K562 (cell line): Measurements from ENCODE around the gene ZNF761. TPM values are rescaled to one million over a fixed set of nuclear protein-coding genes. Genes with fewer than 3 reads are reported as not detected.
A peak's percentile ranks its signal among the peaks of the same experiment; 100 is the strongest.

Source experiments
- ATF4 ChIP-seq: fragments of 450-650 bp; formaldehyde crosslinking; IDR thresholded peaks from 2 replicates; pipeline ENCODE4 v1.4.0; 2022; ENCODE audit warnings: mild to moderate bottlenecking, moderate library complexity
- BCOR ChIP-seq: fragments of 450-650 bp; IDR thresholded peaks from 2 replicates; pipeline ENCODE4 v1.6.1; 2016
- ELF4 ChIP-seq: fragments of 450-650 bp; formaldehyde crosslinking; IDR thresholded peaks from 2 replicates; pipeline ENCODE4 v1.4.0; 2022; ENCODE audit warnings: missing genetic modification characterization
- ESRRA ChIP-seq: fragments of 450-650 bp; IDR thresholded peaks from 2 replicates; pipeline ENCODE4 v1.6.1; 2014; ENCODE audit warnings: low read depth, mild to moderate bottlenecking, moderate library complexity, borderline replicate concordance
- ETS2 ChIP-seq: IDR thresholded peaks from 2 replicates; pipeline ENCODE4 v1.6.1; 2016; ENCODE audit warnings: borderline replicate concordance, missing genetic modification characterization, mild to moderate bottlenecking, moderate library complexity, missing compliant biosample characterization; ENCODE audit not compliant: poor library complexity, severe bottlenecking
- KLF13 ChIP-seq: fragments of 450-650 bp; IDR thresholded peaks from 2 replicates; pipeline ENCODE4 v1.6.1; 2016; ENCODE audit warnings: missing genetic modification characterization, low read depth, mild to moderate bottlenecking, missing compliant biosample characterization, moderate library complexity, borderline replicate concordance
- MIER1 ChIP-seq: fragments of 450-650 bp; IDR thresholded peaks from 2 replicates; pipeline ENCODE4 v1.6.1; 2016; ENCODE audit warnings: antibody characterized with exemption, mild to moderate bottlenecking, low read depth
- POLR2A ChIP-seq: fragments of 450-650 bp; conservative IDR thresholded peaks from 2 replicates; pipeline ENCODE4 v1.6.1; 2016
- POLR2AphosphoS2 ChIP-seq: IDR thresholded peaks from 2 replicates; pipeline ENCODE4 v1.6.1; 2012; ENCODE audit warnings: low read length, improper control_type of control experiment
- RREB1 ChIP-seq: fragments of 250-450 bp; sonication (Bioruptor Pico); IDR thresholded peaks from 2 replicates; pipeline ENCODE4 v1.4.0; 2020
- TFAP4 ChIP-seq: sonication (generic); formaldehyde crosslinking; IDR thresholded peaks from 2 replicates; pipeline ENCODE4 v1.8.0; 2022; ENCODE audit warnings: missing genetic modification reagents, mild to moderate bottlenecking, moderate library complexity, borderline replicate concordance
- TGIF2 ChIP-seq: sonication (generic); formaldehyde crosslinking; IDR thresholded peaks from 2 replicates; pipeline ENCODE4 v1.8.1; 2022; ENCODE audit warnings: mild to moderate bottlenecking, missing genetic modification reagents, moderate library complexity
- WHSC1 ChIP-seq: IDR thresholded peaks from one replicate; pipeline ENCODE4 v1.6.1; 2012; ENCODE audit warnings: low read length, control low read depth, inconsistent platforms
- ZNF184 ChIP-seq: sonication (generic); formaldehyde crosslinking; IDR thresholded peaks from 2 replicates; pipeline ENCODE4 v1.5.0; 2020; ENCODE audit warnings: missing genetic modification reagents
- ZNF584 ChIP-seq: fragments of 200-800 bp; sonication (Bioruptor generic); IDR thresholded peaks from 2 replicates; pipeline ENCODE4 v1.6.1; 2016; ENCODE audit warnings: low read depth, mild to moderate bottlenecking, missing genetic modification characterization, missing compliant biosample characterization
- ZNF668 ChIP-seq: fragments of 250-450 bp; sonication (Bioruptor Pico); IDR thresholded peaks from 2 replicates; pipeline ENCODE4 v1.8.0; 2022; ENCODE audit warnings: mild to moderate bottlenecking, inconsistent platforms
- ZNF695 ChIP-seq: fragments of 450-650 bp; formaldehyde crosslinking; IDR thresholded peaks from 2 replicates; pipeline ENCODE4 v1.4.0; 2020; ENCODE audit warnings: mild to moderate bottlenecking, moderate library complexity
- ZNF699 ChIP-seq: fragments of 250-450 bp; sonication (Bioruptor Pico); IDR thresholded peaks from 2 replicates; pipeline ENCODE4 v1.8.0; 2021; ENCODE audit warnings: mild to moderate bottlenecking, moderate library complexity; ENCODE audit not compliant: insufficient replicate concordance
- polyA plus RNA-seq, 8 experiments: library from polyadenylated mRNA; depleted of rRNA in 4 of 8; stranded (reverse) in 5 of 8; unstranded in 3 of 8; fragments of >200 nt; fragmentation: Nextera tagmentation in 2 of 8; fragmentation: Illumina TruSeq in 1 of 8; extraction: Ambion mirVana in 2 of 8; extraction: Trizol in 1 of 8; gene quantifications; 2 replicates each; pipeline versions ENCODE4 v1.2.1 to v1.2.3, GENCODE V29; 2011 to 2014; ENCODE audit warnings: inconsistent platforms in 1 of 8, missing spikeins in 1 of 8
- total RNA-seq, 7 experiments: library from RNA; depleted of rRNA in 6 of 7; stranded (reverse); fragments of >200 nt in 6 of 7; fragmentation: Illumina TruSeq in 2 of 7; extraction: Trizol in 2 of 7; gene quantifications; 2 replicates each; pipeline versions ENCODE4 v1.2.1 to v1.2.3, GENCODE V29; 2011 to 2021; ENCODE audit warnings: low replicate concordance in 1 of 7

ZNF761 gene
- total and polyA plus RNA-seq, 9 of the 15 experiments (the other 6 are each of a cell fraction or from before 2014, with no cell fraction given): 10.3 to 30.2 (median 17.0) TPM

GRCh38 chr19:53394974-53395839, 36.6 kb upstream of the ZNF761 start, which contains the start of gene ZNF765 (continued):
- TF ChIP-seq KLF13 (tag) (no peak), TFAP4 (CRISPR knock-in tag) (no peak; the same call in 1 of the 2 replicates), ZNF184 (CRISPR knock-in tag) (no peak), TGIF2 (CRISPR knock-in tag) (no peak), ATF4 (CRISPR knock-in tag) (no peak), ESRRA (no peak), ZNF584 (CRISPR knock-in tag) (no peak), BCOR (no peak), MIER1 (no peak), ELF4 (peak; percentile 67), POLR2AphosphoS2 (peak; percentile 54; the same call in 1 of the 2 replicates), ZNF699 (no peak), ETS2 (tag) (no peak), ZNF695 (CRISPR knock-in tag) (no peak), POLR2A (peak; percentile 87), ZNF668 (CRISPR knock-in tag) (no peak), WHSC1 (no peak), RREB1 (no peak)
